Peyer's patch (tissue), 4 donors: ENCODE data around the gene PHC1. TPM values are rescaled to one million over a fixed set of nuclear protein-coding genes. Genes with fewer than 3 reads are reported as not detected.
"Not testable (repeated sequence)": the region's sequence is repeated elsewhere in the genome, so short reads cannot be mapped to it uniquely, and the experiment has no call there.

Experiments used
- DNase-seq, 3 donors: peaks; one replicate each; pipeline ENCODE4 v3.0.0-alpha.2; 2017 to 2019
- H3K27ac ChIP-seq, 4 donors: fragments of 200-600 bp; sonication (generic); one replicate each; pipeline ENCODE4 v1.5.1; 2016 to 2019
- H3K27me3 ChIP-seq, 2 donors: fragments of 200-600 bp; sonication (generic); one replicate each; pipeline ENCODE4 v1.5.1; 2019
- H3K36me3 ChIP-seq, 3 donors: fragments of 200-600 bp; sonication (generic); one replicate each; pipeline ENCODE4 v1.5.1; 2016 to 2019
- H3K4me1 ChIP-seq, 4 donors: fragments of 200-600 bp; sonication (generic); one replicate each; pipeline ENCODE4 v1.5.1; 2016 to 2019
- H3K4me3 ChIP-seq, 4 donors: fragments of 200-600 bp; sonication (generic); 1 replicate in 3 of 4; 2 replicates in 1 of 4; pipeline ENCODE4 v1.5.1; 2016 to 2019; ENCODE audit warnings: mild to moderate bottlenecking in 1 of 4
- H3K9me3 ChIP-seq, 4 donors: fragments of 200-600 bp; sonication (generic); one replicate each; pipeline ENCODE4 v1.5.1; 2016 to 2019; ENCODE audit warnings: mild to moderate bottlenecking in 1 of 4
- POLR2A ChIP-seq, 2 donors: fragments of 450-650 bp; IDR thresholded peaks; one replicate each; pipeline ENCODE4 v1.5.1; 2017; ENCODE audit warnings: antibody characterized with exemption in 2 of 2, mild to moderate bottlenecking in 2 of 2, moderate library complexity in 2 of 2
- total RNA-seq, 4 donors: library from RNA; depleted of rRNA; stranded (reverse); fragments of >200 nt; gene quantifications; one replicate each; pipeline ENCODE4 v1.1.0, GENCODE V29; 2016
- TF ChIP-seq, protein P1 (sequence below), 6 experiments: fragments of 450-650 bp in 4 of 6; fragments of 200-600 bp in 2 of 6; sonication (generic) in 1 of 6; IDR thresholded peaks; one replicate each; pipeline ENCODE4 v1.5.1; 2017 to 2019; ENCODE audit warnings: antibody characterized with exemption in 6 of 6, mild to moderate bottlenecking in 3 of 6, moderate library complexity in 1 of 6

The PHC1 gene
- total RNA-seq, 4 donors from 2014 or later: 11.2 to 52.8 (median 31.0) TPM

DNA sequence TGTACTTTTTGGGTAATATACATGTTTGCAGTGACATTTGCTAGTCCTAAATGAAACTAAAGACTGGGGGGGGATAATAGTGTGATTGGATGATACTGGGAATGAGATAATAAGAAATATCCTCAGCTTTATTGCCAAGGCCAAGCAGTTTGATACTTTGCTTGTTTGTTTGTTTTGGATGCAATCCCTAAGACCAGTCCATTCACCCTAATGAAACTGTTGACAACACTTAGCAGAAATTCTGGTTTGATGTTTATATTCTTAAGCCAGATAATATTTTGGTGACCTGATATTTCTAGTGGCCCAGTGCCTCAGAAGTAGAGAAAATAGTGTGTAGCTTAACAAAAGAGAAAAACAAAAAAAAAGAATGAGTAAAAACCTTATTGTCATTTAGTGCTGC, 1.8 kb downstream of the PHC1 start:
- TF ChIP-seq POLR2A (IDR thresholded peaks at IDR 0.05): no peak
- TF ChIP-seq, protein P1, sequence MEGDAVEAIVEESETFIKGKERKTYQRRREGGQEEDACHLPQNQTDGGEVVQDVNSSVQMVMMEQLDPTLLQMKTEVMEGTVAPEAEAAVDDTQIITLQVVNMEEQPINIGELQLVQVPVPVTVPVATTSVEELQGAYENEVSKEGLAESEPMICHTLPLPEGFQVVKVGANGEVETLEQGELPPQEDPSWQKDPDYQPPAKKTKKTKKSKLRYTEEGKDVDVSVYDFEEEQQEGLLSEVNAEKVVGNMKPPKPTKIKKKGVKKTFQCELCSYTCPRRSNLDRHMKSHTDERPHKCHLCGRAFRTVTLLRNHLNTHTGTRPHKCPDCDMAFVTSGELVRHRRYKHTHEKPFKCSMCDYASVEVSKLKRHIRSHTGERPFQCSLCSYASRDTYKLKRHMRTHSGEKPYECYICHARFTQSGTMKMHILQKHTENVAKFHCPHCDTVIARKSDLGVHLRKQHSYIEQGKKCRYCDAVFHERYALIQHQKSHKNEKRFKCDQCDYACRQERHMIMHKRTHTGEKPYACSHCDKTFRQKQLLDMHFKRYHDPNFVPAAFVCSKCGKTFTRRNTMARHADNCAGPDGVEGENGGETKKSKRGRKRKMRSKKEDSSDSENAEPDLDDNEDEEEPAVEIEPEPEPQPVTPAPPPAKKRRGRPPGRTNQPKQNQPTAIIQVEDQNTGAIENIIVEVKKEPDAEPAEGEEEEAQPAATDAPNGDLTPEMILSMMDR (IDR thresholded peaks at IDR 0.05): no peak
- Histone ChIP-seq H3K27ac (no peak overlapping the region), H3K4me1 (peaks cover 0 to 17% (median 2%) of the 10 kb centered on the region in 4 donors), H3K4me3 (no peak overlapping the region), H3K27me3 (no peaks in the 10 kb centered on the region), H3K36me3 (peaks cover 0 to 8% (median 0%) of the 10 kb centered on the region in 3 donors), H3K9me3 (no peaks in the 10 kb centered on the region)
- no peak for DNase-seq

DNA sequence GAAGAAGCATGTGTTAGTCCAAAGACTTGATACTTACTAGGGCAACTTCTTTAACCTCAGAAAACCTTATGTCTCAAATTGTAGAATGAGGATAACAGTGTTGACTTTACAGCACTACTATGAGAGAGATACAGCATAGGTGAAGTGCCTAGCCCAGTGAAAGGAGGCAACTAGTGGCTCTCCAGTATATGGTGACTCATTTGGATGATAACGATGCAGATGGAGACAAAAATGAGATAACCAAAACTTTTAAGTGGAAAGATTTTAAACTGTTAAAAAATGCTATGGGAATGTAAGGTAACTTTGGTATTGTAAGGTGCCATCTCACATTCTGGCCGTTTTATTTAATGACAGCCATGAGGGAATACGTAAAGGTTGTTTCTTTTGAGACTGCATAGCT, 2.7 kb downstream of the PHC1 start:
- DNase-seq: no peak
- TF ChIP-seq, protein P1 (IDR thresholded peaks at IDR 0.05): no peak
- no peak for TF ChIP-seq POLR2A (IDR thresholded peaks at IDR 0.05)

DNA sequence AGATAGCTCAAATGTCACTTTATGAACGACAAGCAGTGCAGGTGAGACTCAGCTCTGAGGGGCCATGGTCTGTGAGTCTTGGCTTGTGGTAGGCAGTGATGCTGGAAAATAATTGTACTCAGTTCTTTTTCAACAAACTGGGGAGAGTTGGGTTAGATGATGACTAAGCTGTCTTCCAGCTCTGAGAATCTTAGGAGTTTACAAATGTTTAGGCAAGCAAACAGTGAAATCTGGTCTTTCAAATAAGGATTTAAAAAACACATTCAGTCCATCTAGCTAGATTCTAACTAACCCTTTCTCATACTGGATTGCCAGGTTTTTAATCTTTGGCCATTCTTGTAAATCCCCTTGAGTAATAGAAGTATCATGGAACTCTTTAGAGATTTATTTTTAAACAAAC, 3.4 kb downstream of the PHC1 start:
- H3K4me1 ChIP-seq: peaks cover 0 to 17% (median 2%) of the 10 kb centered on the region in 4 donors
- no peak overlapping the region for H3K4me3 ChIP-seq
- no peak for DNase-seq
- peaks cover 0 to 17% (median 0%) of the 10 kb centered on the region in 3 donors for H3K36me3 ChIP-seq
- no peak for TF ChIP-seq POLR2A (IDR thresholded peaks at IDR 0.05)
- TF ChIP-seq, protein P1 (IDR thresholded peaks at IDR 0.05): no peak
- no peaks in the 10 kb centered on the region for H3K27me3 ChIP-seq
- H3K27ac ChIP-seq: no peak overlapping the region
- H3K9me3 ChIP-seq: no peaks in the 10 kb centered on the region

More for the DNA sequence above, 2.7 kb downstream of the PHC1 start:
- Histone ChIP-seq H3K27me3 (no peaks in the 10 kb centered on the region), H3K4me1 (peaks cover 0 to 17% (median 2%) of the 10 kb centered on the region in 4 donors), H3K36me3 (peaks cover 0 to 16% (median 0%) of the 10 kb centered on the region in 3 donors), H3K27ac (no peak overlapping the region), H3K4me3 (no peak overlapping the region), H3K9me3 (no peaks in the 10 kb centered on the region)

DNA sequence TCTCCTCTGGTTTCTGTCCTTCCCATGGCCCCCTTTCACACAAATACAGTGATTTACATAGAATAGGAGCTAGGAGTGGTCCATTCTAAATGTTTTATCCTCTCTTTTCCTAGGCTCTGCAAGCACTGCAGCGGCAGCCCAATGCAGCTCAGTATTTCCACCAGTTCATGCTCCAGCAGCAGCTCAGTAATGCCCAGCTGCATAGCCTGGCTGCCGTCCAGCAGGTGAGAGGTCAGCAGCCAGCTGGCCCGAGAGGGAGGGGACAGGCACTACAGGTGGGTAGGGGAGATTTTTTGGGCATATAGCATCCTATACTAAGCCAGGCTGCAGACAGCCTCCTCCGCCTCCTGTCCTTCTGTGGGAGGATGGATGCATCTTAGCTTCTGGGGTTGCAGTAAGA, 5.3 kb downstream of the PHC1 start:
- H3K9me3 ChIP-seq, H3K27ac ChIP-seq, H3K4me3 ChIP-seq, H3K27me3 ChIP-seq, DNase-seq, H3K4me1 ChIP-seq: not testable (repeated sequence)
- peaks cover 0 to 17% (median 0%) of the 10 kb centered on the region in 3 donors for H3K36me3 ChIP-seq

DNA sequence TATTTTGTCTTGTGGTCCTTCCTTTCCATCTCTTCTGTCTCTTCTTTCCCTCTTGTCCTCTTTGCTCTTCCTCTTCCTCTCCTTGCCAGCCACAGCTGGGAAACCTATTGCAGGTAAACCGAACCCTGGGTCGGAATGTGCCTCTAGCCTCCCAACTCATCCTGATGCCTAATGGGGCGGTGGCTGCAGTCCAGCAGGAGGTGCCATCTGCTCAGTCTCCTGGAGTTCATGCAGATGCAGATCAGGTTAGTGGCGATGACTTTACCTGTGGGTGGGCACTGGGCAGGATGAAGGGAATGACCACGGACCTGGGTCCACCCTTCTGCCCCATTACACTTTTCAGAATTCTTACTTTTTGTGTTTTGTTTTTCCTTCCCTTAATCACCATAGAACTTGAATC, 8.2 kb downstream of the PHC1 start:
- no peak for DNase-seq
- Histone ChIP-seq H3K36me3 (peaks cover 0 to 22% (median 0%) of the 10 kb centered on the region in 3 donors), H3K27ac (no peak overlapping the region), H3K9me3 (no peaks in the 10 kb centered on the region), H3K4me1 (no peaks in the 10 kb centered on the region), H3K27me3 (no peaks in the 10 kb centered on the region), H3K4me3 (no peak overlapping the region)
- TF ChIP-seq, protein P1 (IDR thresholded peaks at IDR 0.05): no peak
- no peak for TF ChIP-seq POLR2A (IDR thresholded peaks at IDR 0.05)

DNA sequence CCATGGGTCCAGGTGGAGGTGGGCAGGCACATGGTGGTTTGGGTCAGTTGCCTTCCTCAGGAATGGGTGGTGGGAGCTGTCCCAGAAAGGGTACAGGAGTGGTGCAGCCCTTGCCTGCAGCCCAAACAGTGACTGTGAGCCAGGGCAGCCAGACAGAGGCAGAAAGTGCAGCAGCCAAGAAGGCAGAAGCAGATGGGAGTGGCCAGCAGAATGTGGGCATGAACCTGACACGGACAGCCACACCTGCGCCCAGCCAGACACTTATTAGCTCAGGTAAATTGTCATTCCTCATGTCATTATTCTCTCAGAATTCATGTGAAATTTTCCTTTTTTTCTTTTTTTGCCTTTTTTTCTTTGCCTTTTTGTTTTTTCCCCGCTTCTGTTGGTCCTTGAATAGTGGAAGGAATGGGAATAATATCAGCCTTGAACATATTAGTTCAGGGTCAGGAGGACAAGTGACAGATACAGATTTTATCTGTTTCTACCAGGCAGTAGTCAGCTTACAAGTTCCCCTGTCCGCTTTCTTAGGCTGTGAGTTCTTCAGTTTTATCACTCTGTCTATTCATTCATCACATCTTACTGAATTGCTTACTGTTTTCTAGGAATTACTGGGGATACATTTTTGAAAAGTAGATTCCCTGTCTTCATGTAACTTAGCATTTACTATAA, 16.5 kb downstream of the PHC1 start:
- not testable (repeated sequence) for H3K27ac ChIP-seq, H3K4me1 ChIP-seq, H3K27me3 ChIP-seq, H3K4me3 ChIP-seq, H3K9me3 ChIP-seq, DNase-seq
- peaks cover 0 to 20% (median 0%) of the 10 kb centered on the region in 3 donors for H3K36me3 ChIP-seq

DNA sequence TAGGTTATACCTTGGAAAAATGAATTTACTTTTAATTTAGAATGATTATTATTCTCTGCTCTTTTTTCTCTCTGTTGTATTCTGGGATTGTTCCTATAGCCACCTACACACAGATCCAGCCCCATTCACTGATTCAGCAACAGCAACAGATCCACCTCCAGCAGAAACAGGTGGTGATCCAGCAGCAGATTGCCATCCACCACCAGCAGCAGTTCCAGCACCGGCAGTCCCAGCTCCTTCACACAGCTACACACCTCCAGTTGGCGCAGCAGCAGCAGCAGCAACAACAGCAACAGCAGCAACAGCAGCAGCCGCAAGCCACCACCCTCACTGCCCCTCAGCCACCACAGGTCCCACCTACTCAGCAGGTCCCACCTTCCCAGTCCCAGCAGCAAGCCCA, 18.2 kb downstream of the PHC1 start:
- not testable (repeated sequence) for DNase-seq, H3K4me1 ChIP-seq, H3K4me3 ChIP-seq, H3K27ac ChIP-seq, H3K27me3 ChIP-seq, H3K9me3 ChIP-seq
- peaks cover 0 to 24% (median 0%) of the 10 kb centered on the region in 3 donors for H3K36me3 ChIP-seq

DNA sequence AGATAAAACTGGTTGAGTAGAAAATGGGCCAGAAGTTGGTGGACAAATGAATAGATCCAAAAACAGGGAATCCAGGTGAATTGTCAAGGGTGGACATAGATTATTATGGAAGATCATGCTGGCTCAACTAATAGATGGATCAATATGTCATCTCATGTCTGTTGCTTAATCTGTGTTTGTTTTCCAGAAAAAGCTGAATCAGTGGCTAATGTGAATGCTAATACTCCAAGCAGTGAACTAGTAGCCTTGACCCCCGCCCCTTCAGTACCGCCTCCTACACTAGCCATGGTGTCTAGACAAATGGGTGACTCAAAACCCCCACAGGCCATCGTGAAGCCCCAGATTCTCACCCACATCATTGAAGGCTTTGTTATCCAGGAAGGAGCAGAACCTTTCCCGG, 19.8 kb downstream of the PHC1 start:
- H3K27ac ChIP-seq, H3K4me1 ChIP-seq, DNase-seq, H3K4me3 ChIP-seq, H3K27me3 ChIP-seq, H3K9me3 ChIP-seq: not testable (repeated sequence)
- peaks cover 0 to 26% (median 0%) of the 10 kb centered on the region in 3 donors for H3K36me3 ChIP-seq
